ENCODE data around the gene MIEF2.

Gene MIEF2

DNA sequence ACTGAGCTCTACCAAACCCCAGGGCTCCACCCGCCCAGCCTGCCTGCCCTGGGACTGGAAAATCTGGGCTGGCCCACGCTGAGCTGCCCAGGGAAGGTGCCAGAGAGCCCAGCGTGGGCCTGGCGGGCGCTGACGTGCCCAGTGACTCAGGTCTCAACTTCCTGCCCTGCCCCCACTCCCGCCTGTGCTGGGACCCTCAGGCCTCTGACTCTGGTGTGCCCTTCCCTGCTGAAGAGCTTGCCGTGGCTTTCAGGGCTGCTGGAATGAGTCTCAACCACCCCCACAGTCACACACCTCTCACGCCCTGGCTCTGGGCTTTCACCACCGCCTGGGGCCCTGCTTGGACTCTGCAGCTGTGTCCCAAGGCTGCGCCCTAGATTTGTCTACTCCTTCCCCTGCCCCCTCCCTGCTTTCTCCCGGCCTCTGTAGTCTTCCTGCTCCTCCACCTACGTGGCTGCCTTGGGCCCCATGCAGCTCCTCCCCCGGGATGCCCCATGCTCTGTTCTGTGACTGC lies 24.7 kb upstream of the MIEF2 start:
- H3K4me3 ChIP-seq (ENCODE audit: control insufficient read depth, low read depth, low read length) = no peak overlapping the region
- no peak for DNase-seq (ENCODE audit: low read depth)
- TF ChIP-seq, protein P1, sequence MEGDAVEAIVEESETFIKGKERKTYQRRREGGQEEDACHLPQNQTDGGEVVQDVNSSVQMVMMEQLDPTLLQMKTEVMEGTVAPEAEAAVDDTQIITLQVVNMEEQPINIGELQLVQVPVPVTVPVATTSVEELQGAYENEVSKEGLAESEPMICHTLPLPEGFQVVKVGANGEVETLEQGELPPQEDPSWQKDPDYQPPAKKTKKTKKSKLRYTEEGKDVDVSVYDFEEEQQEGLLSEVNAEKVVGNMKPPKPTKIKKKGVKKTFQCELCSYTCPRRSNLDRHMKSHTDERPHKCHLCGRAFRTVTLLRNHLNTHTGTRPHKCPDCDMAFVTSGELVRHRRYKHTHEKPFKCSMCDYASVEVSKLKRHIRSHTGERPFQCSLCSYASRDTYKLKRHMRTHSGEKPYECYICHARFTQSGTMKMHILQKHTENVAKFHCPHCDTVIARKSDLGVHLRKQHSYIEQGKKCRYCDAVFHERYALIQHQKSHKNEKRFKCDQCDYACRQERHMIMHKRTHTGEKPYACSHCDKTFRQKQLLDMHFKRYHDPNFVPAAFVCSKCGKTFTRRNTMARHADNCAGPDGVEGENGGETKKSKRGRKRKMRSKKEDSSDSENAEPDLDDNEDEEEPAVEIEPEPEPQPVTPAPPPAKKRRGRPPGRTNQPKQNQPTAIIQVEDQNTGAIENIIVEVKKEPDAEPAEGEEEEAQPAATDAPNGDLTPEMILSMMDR (IDR thresholded peaks at IDR 0.05; ENCODE audit: control insufficient read depth, insufficient read depth, low read depth, low read length, missing control alignments) = no peak

DNA sequence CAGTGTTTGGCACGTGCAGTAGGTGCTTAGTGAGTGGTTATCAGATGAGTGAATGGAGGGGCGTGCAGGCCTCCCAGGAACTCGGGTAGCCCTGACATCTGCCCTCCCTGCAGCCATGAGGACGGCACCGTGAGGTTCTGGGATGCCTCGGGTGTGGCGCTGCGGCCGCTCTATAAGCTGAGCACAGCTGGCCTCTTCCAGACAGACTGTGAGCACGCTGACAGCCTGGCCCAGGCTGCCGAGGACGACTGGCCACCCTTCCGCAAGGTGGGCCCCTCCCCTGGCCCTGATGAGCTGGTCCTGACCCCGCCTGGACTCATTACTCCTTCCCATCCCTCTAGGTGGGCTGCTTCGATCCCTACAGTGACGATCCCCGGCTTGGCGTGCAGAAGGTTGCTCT lies 24.0 kb upstream of the MIEF2 start:
- TF ChIP-seq, protein P1 (IDR thresholded peaks at IDR 0.05; ENCODE audit: control insufficient read depth, insufficient read depth, low read depth, low read length, missing control alignments) = no peak

DNA sequence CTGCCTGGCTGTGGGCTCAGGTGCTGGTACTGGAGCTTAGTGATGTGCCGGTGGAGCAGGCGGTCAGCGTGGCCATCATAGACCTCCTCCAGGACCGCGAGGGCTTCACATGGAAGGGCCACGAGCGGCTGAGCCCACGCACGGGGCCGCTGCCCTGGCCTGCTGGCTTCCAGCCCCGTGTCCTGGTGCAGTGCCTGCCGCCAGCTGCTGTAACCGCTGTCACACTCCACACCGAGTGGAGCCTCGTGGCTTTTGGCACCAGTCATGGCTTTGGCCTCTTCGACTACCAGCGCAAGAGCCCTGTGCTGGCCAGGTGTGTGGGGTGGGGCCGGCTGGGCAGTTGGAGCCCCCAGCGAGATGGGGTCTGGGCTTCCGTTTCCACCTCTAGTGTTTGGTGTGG lies 23.0 kb upstream of the MIEF2 start:
- no peak overlapping the region for H3K4me3 ChIP-seq (ENCODE audit: control insufficient read depth, low read depth, low read length)
- TF ChIP-seq, protein P1 (IDR thresholded peaks at IDR 0.05; ENCODE audit: control insufficient read depth, insufficient read depth, low read depth, low read length, missing control alignments) = no peak
- no peak for DNase-seq (ENCODE audit: low read depth)

More for the DNA sequence above, 24.0 kb upstream of the MIEF2 start:
- DNase-seq (ENCODE audit: low read depth) = no peak
- no peak overlapping the region for H3K4me3 ChIP-seq (ENCODE audit: control insufficient read depth, low read depth, low read length)

DNA sequence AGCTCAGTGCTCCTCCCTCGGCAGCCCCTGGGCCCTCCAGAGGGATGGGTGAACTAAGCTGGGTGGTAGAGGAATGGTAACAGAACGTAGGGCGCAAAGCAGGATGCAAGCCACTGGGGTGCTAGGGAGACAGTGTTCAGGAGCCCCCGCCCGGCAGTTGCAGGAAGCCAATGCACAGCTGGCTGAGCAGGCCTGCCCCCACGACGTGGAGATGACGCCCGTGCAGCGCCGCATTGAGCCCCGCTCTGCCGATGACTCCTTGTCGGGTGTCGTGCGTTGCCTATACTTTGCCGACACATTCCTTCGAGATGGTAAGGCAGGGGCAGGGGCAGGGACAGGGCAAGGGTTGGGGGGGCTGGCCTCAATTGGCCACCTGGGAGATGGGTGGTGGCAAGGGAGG lies 22.2 kb upstream of the MIEF2 start:
- TF ChIP-seq, protein P1 (IDR thresholded peaks at IDR 0.05; ENCODE audit: control insufficient read depth, insufficient read depth, low read depth, low read length, missing control alignments) = no peak
- DNase-seq (ENCODE audit: low read depth) = no peak
- no peak overlapping the region for H3K4me3 ChIP-seq (ENCODE audit: control insufficient read depth, low read depth, low read length)

DNA sequence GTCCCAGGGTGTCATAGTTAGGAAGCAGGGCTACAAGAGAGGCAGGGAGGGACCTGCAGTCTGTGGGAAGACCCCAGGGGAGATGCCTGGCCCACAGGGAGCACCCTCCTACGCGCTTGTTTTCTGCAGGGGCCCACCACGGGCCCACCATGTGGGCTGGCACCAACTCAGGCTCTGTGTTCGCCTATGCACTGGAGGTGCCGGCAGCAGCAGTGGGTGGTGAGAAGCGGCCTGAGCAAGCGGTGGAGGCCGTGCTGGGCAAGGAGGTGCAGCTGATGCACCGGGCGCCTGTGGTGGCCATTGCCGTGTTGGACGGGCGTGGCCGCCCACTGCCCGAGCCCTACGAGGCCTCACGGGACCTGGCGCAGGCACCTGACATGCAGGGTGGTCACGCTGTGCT lies 20.0 kb upstream of the MIEF2 start:
- no peak for DNase-seq (ENCODE audit: low read depth)
- TF ChIP-seq, protein P1 (IDR thresholded peaks at IDR 0.05; ENCODE audit: control insufficient read depth, insufficient read depth, low read depth, low read length, missing control alignments) = no peak

DNA sequence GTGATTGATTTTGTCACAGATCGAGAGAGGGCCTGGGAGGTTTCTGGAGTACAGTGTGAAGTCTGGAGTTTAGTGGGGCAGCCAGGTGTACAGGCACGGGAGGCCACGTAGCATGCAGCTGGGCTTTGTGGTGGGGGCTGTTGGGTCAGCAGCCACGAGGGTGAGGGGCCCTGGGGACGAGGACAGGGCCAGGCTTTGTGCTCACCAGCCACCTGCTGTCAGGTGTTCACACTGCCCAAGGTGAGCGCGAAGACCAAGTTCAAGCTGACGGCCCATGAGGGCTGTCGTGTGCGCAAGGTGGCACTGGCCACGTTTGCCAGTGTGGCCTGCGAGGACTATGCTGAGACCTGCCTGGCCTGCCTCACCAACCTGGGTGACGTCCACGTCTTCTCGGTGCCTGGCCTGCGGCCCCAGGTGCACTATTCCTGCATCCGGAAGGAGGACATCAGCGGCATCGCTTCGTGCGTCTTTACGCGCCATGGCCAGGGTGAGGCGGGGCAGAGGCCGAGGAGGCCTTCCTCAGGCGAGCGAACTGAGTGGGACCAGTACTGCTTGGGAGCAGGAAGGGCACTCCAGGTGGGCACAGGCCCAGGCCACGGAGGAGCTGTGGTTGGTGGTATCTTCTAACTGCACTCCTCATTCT lies 19.1 kb upstream of the MIEF2 start:
- H3K4me3 ChIP-seq (ENCODE audit: control insufficient read depth, low read depth, low read length) = no peak overlapping the region
- TF ChIP-seq, protein P1 (IDR thresholded peaks at IDR 0.05; ENCODE audit: control insufficient read depth, insufficient read depth, low read depth, low read length, missing control alignments) = no peak
- DNase-seq (ENCODE audit: low read depth) = no peak

More for the DNA sequence above, 20.0 kb upstream of the MIEF2 start:
- no peak overlapping the region for H3K4me3 ChIP-seq (ENCODE audit: control insufficient read depth, low read depth, low read length)
